GM06990 (cell line): ENCODE measurements around the gene RC3H2.
"Not testable (repeated sequence)": the region's sequence is repeated elsewhere in the genome, so short reads cannot be mapped to it uniquely, and the experiment has no call there.

Experiments used
- DNase-seq: peaks from one replicate; pipeline ENCODE4 v3.0.0-alpha.2; 2011; ENCODE audit not compliant: insufficient read length; ENCODE audit errors: extremely low read depth
- H3K27me3 ChIP-seq: replicated peaks from 2 replicates; pipeline ENCODE4 v1.6.0; 2011; ENCODE audit warnings: low read length; ENCODE audit not compliant: control insufficient read depth, insufficient read depth
- H3K36me3 ChIP-seq: 2 replicates; pipeline ENCODE4 v1.5.1; 2011; ENCODE audit warnings: low read length; ENCODE audit not compliant: control insufficient read depth, insufficient read depth
- H3K4me3 ChIP-seq: replicated peaks from 2 replicates; pipeline ENCODE4 v1.5.1; 2011; ENCODE audit warnings: low read depth, mild to moderate bottlenecking, control low read depth, low read length
- TF ChIP-seq, protein P1 (sequence below): IDR thresholded peaks from 2 replicates; pipeline ENCODE4 v1.5.1; 2011; ENCODE audit warnings: low read length, control low read depth, mild to moderate bottlenecking, inconsistent platforms; ENCODE audit not compliant: insufficient read depth, poor library complexity, severe bottlenecking

RC3H2 gene

DNA sequence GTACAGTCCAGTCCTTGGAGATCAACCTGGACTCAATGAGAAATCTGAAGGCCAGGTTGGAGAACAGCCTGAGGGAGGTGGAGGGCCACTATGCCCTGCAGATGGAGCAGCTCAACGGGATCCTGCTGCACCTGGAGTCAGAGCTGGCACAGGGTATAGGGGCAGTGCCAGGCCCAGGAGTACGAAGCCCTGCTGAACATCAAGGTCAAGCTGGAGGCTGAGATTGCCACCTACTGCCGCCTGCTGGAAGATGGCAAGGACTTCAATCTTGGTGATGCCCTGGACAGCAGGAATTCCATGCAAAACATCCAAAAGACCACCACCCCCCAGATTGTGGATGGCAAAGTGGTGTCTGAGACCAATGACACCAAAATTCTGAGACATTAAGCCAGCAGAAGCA, 66.7 kb downstream of the RC3H2 start:
- not testable (repeated sequence) for H3K27me3 ChIP-seq, H3K4me3 ChIP-seq, H3K36me3 ChIP-seq, DNase-seq
- TF ChIP-seq, protein P1, sequence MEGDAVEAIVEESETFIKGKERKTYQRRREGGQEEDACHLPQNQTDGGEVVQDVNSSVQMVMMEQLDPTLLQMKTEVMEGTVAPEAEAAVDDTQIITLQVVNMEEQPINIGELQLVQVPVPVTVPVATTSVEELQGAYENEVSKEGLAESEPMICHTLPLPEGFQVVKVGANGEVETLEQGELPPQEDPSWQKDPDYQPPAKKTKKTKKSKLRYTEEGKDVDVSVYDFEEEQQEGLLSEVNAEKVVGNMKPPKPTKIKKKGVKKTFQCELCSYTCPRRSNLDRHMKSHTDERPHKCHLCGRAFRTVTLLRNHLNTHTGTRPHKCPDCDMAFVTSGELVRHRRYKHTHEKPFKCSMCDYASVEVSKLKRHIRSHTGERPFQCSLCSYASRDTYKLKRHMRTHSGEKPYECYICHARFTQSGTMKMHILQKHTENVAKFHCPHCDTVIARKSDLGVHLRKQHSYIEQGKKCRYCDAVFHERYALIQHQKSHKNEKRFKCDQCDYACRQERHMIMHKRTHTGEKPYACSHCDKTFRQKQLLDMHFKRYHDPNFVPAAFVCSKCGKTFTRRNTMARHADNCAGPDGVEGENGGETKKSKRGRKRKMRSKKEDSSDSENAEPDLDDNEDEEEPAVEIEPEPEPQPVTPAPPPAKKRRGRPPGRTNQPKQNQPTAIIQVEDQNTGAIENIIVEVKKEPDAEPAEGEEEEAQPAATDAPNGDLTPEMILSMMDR, result peak; percentile 16

DNA sequence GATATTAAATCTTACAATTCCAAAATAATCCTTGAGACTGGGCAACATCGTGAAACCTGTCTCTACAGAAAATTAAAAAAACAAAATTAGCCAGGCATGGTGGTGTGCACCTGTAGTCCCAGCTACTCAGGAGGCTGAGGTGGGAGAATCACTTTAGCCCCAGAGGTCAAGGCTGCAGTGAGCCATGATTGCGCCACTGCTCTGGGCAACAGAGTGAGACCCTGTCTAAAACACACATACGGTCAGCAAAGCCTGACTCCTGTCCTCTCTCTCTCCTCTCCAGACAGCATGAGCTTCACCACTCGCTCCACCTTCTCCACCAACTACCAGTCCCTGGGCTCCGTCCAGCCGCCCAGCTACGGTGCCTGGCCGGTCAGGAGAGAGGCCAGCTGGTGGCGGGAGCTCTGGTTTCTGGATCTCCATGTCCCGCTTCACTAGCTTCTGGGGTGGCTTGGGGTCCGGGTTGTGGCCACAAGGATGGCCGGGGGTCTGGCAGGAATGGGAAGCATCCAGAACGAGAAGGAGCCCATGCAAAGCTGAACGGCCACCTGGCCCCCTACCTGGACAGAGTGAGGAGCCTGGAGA, 67.8 kb downstream of the RC3H2 start:
- Histone ChIP-seq H3K27me3 (no peaks in the 10 kb centered on the region), H3K36me3 (no peaks in the 10 kb centered on the region), H3K4me3 (no peak overlapping the region)
- no peak for DNase-seq
- TF ChIP-seq, protein P1, result no peak

DNA sequence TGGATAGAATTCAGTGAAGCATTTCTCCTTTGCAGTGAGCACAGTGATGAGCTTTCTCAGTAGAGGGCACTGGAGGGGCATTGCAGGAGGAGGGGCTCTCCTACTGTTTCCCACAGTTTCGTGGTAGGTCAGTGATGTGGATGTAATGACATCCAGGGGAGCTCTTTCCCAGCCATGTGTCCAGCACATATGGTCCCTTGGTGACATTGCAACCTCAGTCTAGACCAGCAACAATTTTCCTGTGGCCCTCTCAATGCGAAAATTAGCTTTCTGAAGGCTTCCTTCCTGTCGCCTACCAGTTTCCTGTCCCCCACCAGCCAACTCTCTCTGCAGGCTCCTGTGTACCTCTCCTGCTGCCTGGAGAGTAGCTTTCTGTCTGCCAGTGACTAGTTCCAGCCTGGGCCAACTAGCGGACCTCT, 69.8 kb downstream of the RC3H2 start:
- Histone ChIP-seq H3K36me3 (no peaks in the 10 kb centered on the region), H3K27me3 (no peaks in the 10 kb centered on the region), H3K4me3 (no peak overlapping the region)
- TF ChIP-seq, protein P1, result peak; percentile 34
- no peak for DNase-seq

DNA sequence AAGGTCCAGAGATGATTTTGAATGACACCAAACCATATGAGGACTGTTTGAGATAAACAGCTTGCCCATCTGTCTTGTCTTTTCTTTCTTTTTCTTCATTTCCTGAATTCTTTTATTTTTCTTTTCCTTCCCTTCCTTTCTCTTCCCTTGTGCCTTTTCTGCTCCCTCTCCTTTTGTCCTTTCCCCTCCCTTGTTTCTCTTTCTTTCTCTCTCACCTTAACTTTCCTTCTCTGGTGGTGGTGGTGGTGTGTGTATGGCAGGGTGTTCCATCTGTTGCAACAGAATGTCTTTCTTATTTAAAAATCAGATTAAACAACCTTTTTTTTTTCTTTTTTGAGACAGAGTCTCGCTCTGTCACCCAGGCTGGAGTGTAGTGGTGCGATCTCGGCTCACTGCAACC, 73.0 kb downstream of the RC3H2 start:
- TF ChIP-seq, protein P1, result no peak
- Histone ChIP-seq H3K27me3 (no peaks in the 10 kb centered on the region), H3K36me3 (no peaks in the 10 kb centered on the region), H3K4me3 (no peak overlapping the region)
- no peak for DNase-seq

DNA sequence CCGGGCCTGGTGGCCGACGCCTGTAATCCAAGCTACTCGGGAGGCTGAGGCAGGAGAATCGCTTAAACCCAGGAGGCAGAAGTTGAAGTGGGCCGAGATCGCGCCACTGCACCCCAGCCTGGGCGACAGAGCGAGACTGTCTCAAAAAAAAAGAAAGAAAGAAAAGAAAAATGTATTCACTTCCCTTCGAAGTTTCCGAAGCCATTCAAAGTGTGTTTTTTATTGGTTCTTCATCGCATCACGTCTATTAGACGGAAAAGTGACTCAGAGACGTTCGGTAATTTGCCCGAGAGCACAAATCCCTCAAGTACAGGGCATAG, 76.2 kb downstream of the RC3H2 start:
- H3K36me3 ChIP-seq, H3K27me3 ChIP-seq, DNase-seq: not testable (repeated sequence)
- peak overlapping the region; percentile 72 for H3K4me3 ChIP-seq

DNA sequence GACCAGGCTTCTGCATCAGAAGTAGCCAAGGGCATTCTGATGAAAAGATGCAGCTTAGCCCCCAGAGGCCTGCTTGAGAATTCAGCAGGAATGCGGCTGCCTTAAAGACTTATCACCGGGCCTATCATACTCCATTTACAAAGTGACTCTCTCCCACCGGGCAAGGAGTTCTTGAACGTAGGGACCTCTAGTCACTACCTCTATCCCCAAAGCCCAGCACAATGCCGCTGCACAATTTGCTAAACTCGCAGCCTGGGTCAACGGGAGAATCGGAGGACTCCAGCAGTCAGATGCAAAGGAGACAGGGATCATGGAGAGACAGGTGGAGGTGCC, 77.4 kb downstream of the RC3H2 start:
- TF ChIP-seq, protein P1, result no peak
- peak overlapping the region; percentile 72 for H3K4me3 ChIP-seq
- DNase-seq, result no peak
- H3K27me3 ChIP-seq, result no peaks in the 10 kb centered on the region
- H3K36me3 ChIP-seq, result peaks cover 5% of the 10 kb centered on the region
